GM12891 (cell line): Measurements from ENCODE around the gene SLC19A1.
"Not testable (repeated sequence)": the region's sequence is repeated elsewhere in the genome, so short reads cannot be mapped to it uniquely, and the experiment has no call there.

Experiments used
- DNase-seq: peaks from one replicate; pipeline ENCODE4 v3.0.0; 2011; ENCODE audit warnings: low spot score; ENCODE audit not compliant: insufficient read length
- FAIRE-seq: peaks from 2 replicates; lab custom pipeline; 2011; peaks lifted over from hg19 to GRCh38; lab: Jason Lieb, UNC
- PAX5 ChIP-seq: IDR thresholded peaks from 2 replicates; pipeline ENCODE4 v1.6.1; 2011; ENCODE audit warnings: low read length, moderate library complexity, mild to moderate bottlenecking; ENCODE audit not compliant: insufficient read depth, severe bottlenecking
- POLR2A ChIP-seq: IDR thresholded peaks from 2 replicates; pipeline ENCODE4 v1.6.1; 2011; ENCODE audit warnings: low read depth, low read length, control low read depth
- POLR2AphosphoS5 ChIP-seq: IDR thresholded peaks from 2 replicates; pipeline ENCODE4 v1.6.1; 2011; ENCODE audit warnings: low read depth, low read length, control low read depth
- POU2F2 ChIP-seq: IDR thresholded peaks from 2 replicates; pipeline ENCODE4 v1.6.1; 2011; ENCODE audit warnings: low read depth, mild to moderate bottlenecking, control low read depth, low read length, moderate library complexity
- SPI1 ChIP-seq: IDR thresholded peaks from 2 replicates; pipeline ENCODE4 v1.6.1; 2011; ENCODE audit warnings: low read depth, low read length, control low read depth
- TAF1 ChIP-seq: IDR thresholded peaks from 2 replicates; pipeline ENCODE4 v1.6.1; 2011; ENCODE audit warnings: low read depth, low read length, control low read depth

SLC19A1 gene

GRCh38 chr21:45528028-45528705 lies 14.1 kb downstream of the SLC19A1 start:
- no peak for TF ChIP-seq TAF1
- TF ChIP-seq POU2F2: no peak
- no peak for TF ChIP-seq PAX5
- TF ChIP-seq POLR2A: no peak
- TF ChIP-seq POLR2AphosphoS5: no peak
- TF ChIP-seq SPI1: no peak
- DNase-seq: no peak
- FAIRE-seq: no peak

- not testable (repeated sequence) for DNase-seq
These were observed 14.9 kb downstream of the SLC19A1 start for GRCh38 chr21:45527151-45527999.

GRCh38 chr21:45525910-45526306 lies 16.3 kb downstream of the SLC19A1 start:
- DNase-seq (no peak), FAIRE-seq (no peak)
- TF ChIP-seq POLR2AphosphoS5: no peak
- TF ChIP-seq PAX5: no peak
- no peak for TF ChIP-seq POLR2A
- TF ChIP-seq POU2F2: no peak
- TF ChIP-seq TAF1: no peak
- no peak for TF ChIP-seq SPI1

More at GRCh38 chr21:45527151-45527999, 14.9 kb downstream of the SLC19A1 start:
- not testable (repeated sequence) for FAIRE-seq

GRCh38 chr21:45525153-45525909 lies 16.9 kb downstream of the SLC19A1 start:
- TF ChIP-seq POLR2A: no peak
- no peak for TF ChIP-seq SPI1
- TF ChIP-seq POU2F2: no peak
- no peak for TF ChIP-seq PAX5
- no peak for TF ChIP-seq POLR2AphosphoS5
- TF ChIP-seq TAF1: no peak
- DNase-seq (no peak), FAIRE-seq (no peak)

- TF ChIP-seq POLR2A (no peak), PAX5 (no peak), TAF1 (no peak), SPI1 (no peak), POLR2AphosphoS5 (no peak), POU2F2 (no peak)
These were observed 17.5 kb downstream of the SLC19A1 start for GRCh38 chr21:45524756-45525152.

GRCh38 chr21:45523411-45524101 lies 18.7 kb downstream of the SLC19A1 start:
- TF ChIP-seq SPI1: no peak
- no peak for TF ChIP-seq POU2F2
- TF ChIP-seq POLR2AphosphoS5: no peak
- no peak for TF ChIP-seq TAF1
- TF ChIP-seq PAX5: no peak
- TF ChIP-seq POLR2A: no peak
- DNase-seq (no peak), FAIRE-seq (no peak)

More at GRCh38 chr21:45524756-45525152, 17.5 kb downstream of the SLC19A1 start:
- FAIRE-seq: no peak
- DNase-seq: no peak

- FAIRE-seq: no peak
- TF ChIP-seq PAX5 (no peak), TAF1 (no peak), POLR2AphosphoS5 (no peak), POU2F2 (no peak), POLR2A (no peak), SPI1 (no peak)
- DNase-seq: no peak
These were observed 19.3 kb downstream of the SLC19A1 start for GRCh38 chr21:45522986-45523385.

- no peak for FAIRE-seq
- DNase-seq: no peak
- TF ChIP-seq PAX5 (no peak), TAF1 (no peak), POLR2AphosphoS5 (no peak), POU2F2 (no peak), POLR2A (no peak), SPI1 (no peak)
These were observed 19.9 kb downstream of the SLC19A1 start for GRCh38 chr21:45522381-45522780.

- DNase-seq (no peak), FAIRE-seq (no peak)
- no peak for TF ChIP-seq SPI1
These were observed 21.0 kb downstream of the SLC19A1 start for GRCh38 chr21:45521241-45521640.

- TF ChIP-seq SPI1 (no peak), POLR2A (no peak), POU2F2 (no peak), PAX5 (no peak), TAF1 (no peak), POLR2AphosphoS5 (no peak)
These were observed 23.1 kb downstream of the SLC19A1 start for GRCh38 chr21:45519182-45519581.

More at GRCh38 chr21:45519182-45519581, 23.1 kb downstream of the SLC19A1 start:
- DNase-seq (no peak), FAIRE-seq (no peak)
